ENCODE results near the gene SAYSD1. TPM values are rescaled to one million over a fixed set of nuclear protein-coding genes. Genes with fewer than 3 reads are reported as not detected.

SAYSD1 gene
- total RNA-seq, 1 experiment from 2014 or later: 9.4 TPM

DNA sequence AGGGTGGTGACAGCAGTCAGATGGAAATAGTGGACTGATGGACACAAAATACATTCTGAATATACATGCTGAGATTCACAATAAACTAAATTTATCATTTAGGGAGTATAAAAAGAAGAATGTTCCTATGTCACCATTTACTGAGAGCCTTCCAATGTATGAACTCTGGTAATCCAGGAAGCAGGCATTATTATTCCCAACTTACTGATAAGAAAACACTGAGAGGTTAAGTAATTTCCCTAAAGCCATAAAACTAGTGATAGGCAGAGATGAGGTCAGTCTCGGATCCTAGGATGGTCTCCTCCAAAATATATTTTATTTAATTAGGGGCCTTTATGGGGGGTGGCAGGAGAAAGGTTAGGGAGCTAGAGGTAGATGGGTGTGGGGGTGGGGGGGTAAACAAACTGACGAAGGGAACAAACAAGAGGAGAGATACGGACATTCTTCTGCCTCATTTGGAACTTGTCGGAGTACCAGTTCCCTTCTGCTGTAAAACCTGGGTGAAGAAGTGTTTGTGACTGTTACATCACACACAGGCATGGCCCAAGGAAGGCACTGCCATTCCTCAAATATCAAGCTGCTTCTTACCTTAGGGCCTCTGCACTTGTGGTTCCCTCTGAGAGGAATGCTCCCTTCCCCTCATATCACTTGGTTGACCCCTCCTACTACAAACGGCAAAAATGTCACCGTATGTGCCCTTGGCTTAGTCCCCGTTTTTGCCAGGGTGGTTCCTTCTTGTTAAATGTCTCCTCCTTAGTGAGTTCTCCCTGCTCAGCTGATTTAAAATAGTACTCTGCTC, 6.7 kb downstream of the SAYSD1 start:
- Mint-ChIP-seq H3K27ac (no peak overlapping the region), H3K4me3 (no peak overlapping the region), H3K4me1 (0 out of 4 replicates have a peak, but pooled peaks cover 0 to under 1% of the 10 kb centered on the region in 2 experiments), H3K36me3 (ENCODE audit: insufficient read depth in 1 of 3, low read depth in 3 of 3) (peaks cover 0 to 18% (median 8%) of the 10 kb centered on the region in 3 experiments; a peak in 4 of 7 replicates), H3K27me3 (ENCODE audit: low read depth) (peaks cover 1% of the 10 kb centered on the region; the same call in 1 of the 2 replicates), H3K9me3 (no peaks in the 10 kb centered on the region)
- H3K79me1 ChIP-seq (ENCODE audit: insufficient read depth, low read depth, low read length, poor library complexity, severe bottlenecking): no peaks in the 10 kb centered on the region
- H3K9me3 ChIP-seq (ENCODE audit: control insufficient read depth, low read depth, low read length): no peaks in the 10 kb centered on the region
- no peak overlapping the region for H2AFZ ChIP-seq (ENCODE audit: low read length)
- no peak overlapping the region for H3K18ac ChIP-seq (ENCODE audit: insufficient read length, low read depth, low read length)
- H2BK15ac ChIP-seq (ENCODE audit: low read depth, low read length): no peak overlapping the region
- no peak overlapping the region for H2BK5ac ChIP-seq (ENCODE audit: insufficient read length, low read length)
- H3K79me2 ChIP-seq (ENCODE audit: insufficient read depth, low read length): no peaks in the 10 kb centered on the region
- H2BK12ac ChIP-seq (ENCODE audit: insufficient read length, low read depth, low read length): no peak overlapping the region
- H3K4me2 ChIP-seq (ENCODE audit: insufficient read depth, insufficient read length, low read length): no peak overlapping the region
- no peak overlapping the region for H2BK20ac ChIP-seq (ENCODE audit: low read depth, low read length, poor library complexity, severe bottlenecking)
- no peaks in the 10 kb centered on the region for H3K4me1 ChIP-seq (ENCODE audit: insufficient read depth, low read length)
- no peak overlapping the region for H4K5ac ChIP-seq (ENCODE audit: insufficient read length, low read depth, low read length)
- H4K91ac ChIP-seq (ENCODE audit: insufficient read length, low read depth, low read length): no peak overlapping the region
- H2AK5ac ChIP-seq (ENCODE audit: insufficient read length, low read length): no peak overlapping the region
- WGBS (ENCODE audit: extremely low coverage, insufficient read length, low lambda C conversion rate): no CpG with 5 or more reads among the region's 7 CpGs
- no peak overlapping the region for H3K14ac ChIP-seq (ENCODE audit: insufficient read depth, low read length)
- no peak for DNase-seq
- H3T11ph ChIP-seq (ENCODE audit: low read length): no peak overlapping the region
- no peak overlapping the region for H3K9ac ChIP-seq (ENCODE audit: extremely low read depth, insufficient read length, low read length)
- no peaks in the 10 kb centered on the region for H3K27me3 ChIP-seq (ENCODE audit: insufficient read depth, low read length)
- no peak overlapping the region for H2BK120ac ChIP-seq (ENCODE audit: low read depth, low read length, poor library complexity, severe bottlenecking)
- H3K4ac ChIP-seq (ENCODE audit: low read depth, low read length): no peak overlapping the region
- no peak overlapping the region for H4K8ac ChIP-seq (replicated peaks; ENCODE audit: insufficient read length, low read depth, low read length)
- no peaks in the 10 kb centered on the region for H4K20me1 ChIP-seq (ENCODE audit: control insufficient read depth, insufficient read depth, insufficient read length)
- H3K23ac ChIP-seq (ENCODE audit: insufficient read length, low read depth, low read length): no peak overlapping the region
- TF ChIP-seq, protein P1, sequence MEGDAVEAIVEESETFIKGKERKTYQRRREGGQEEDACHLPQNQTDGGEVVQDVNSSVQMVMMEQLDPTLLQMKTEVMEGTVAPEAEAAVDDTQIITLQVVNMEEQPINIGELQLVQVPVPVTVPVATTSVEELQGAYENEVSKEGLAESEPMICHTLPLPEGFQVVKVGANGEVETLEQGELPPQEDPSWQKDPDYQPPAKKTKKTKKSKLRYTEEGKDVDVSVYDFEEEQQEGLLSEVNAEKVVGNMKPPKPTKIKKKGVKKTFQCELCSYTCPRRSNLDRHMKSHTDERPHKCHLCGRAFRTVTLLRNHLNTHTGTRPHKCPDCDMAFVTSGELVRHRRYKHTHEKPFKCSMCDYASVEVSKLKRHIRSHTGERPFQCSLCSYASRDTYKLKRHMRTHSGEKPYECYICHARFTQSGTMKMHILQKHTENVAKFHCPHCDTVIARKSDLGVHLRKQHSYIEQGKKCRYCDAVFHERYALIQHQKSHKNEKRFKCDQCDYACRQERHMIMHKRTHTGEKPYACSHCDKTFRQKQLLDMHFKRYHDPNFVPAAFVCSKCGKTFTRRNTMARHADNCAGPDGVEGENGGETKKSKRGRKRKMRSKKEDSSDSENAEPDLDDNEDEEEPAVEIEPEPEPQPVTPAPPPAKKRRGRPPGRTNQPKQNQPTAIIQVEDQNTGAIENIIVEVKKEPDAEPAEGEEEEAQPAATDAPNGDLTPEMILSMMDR (conservative IDR thresholded peaks at IDR 0.05): no peak
- no peak overlapping the region for H3K56ac ChIP-seq (ENCODE audit: insufficient read length, low read depth, low read length)
- H3K27ac ChIP-seq (ENCODE audit: insufficient read length, low read depth, low read length): no peak overlapping the region
- H3K23me2 ChIP-seq (ENCODE audit: insufficient read length, low read depth, low read length, poor library complexity, severe bottlenecking): peaks cover 2% of the 10 kb centered on the region

All from H9 (cell line).